Activated T-cell treated with anti-CD3 and anti-CD28 coated beads for 4 hours (primary cell): ENCODE results near the gene SYNGR1.
"Not testable (repeated sequence)": the region's sequence is repeated elsewhere in the genome, so short reads cannot be mapped to it uniquely, and the experiment has no call there.

Experiments used
- DNase-seq: peaks from one replicate; pipeline ENCODE4 v3.0.0-alpha.2; 2020

The SYNGR1 gene

DNA sequence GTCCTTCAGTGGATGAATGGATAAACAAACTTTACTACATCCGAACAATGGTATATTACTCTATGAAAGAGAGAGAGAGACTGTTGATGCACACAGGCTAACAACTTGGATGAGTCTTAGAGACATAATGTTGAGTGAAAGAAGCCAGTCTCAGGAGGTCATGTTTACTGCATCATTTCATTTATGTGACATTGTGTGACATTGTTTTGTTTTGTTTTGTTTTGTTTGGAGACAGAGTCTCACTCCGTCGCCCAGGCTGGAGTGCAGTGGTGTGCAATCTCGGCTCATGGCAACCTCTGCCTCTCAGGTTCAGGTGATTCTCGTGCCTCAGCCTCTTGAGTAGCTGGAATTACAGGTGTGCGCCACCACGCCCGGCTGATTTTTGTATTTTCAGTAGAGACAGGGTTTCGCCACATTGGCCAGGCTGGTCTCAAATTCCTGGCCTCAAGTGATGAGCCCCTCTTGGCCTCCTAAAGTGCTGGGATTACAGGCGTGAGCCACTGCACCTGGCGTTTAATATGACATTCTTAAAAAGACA, 62.1 kb downstream of the SYNGR1 start:
- DNase-seq, result not testable (repeated sequence)

GRCh38 chr22:39413204-39413603, 63.4 kb downstream of the SYNGR1 start:
- not testable (repeated sequence) for DNase-seq

DNA sequence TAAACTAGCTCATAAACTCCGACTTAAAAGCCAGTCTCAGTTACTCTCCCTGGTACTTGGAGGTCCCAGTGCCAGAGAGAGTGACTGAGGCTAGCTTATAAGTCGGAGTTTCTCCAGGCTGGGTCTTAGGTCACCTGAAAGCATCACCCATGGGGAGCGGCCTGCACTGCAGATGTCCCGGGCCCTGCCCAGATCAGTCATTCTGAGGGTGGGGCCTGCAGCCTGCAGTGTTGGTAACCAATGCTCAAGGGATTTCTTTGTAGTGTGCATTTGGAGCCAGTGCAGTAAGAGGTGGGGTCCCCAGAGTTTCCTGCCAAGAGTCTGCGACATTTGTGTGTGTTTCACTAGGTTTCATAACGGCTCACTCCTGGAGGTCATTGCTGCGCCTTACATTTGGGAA, 64.6 kb downstream of the SYNGR1 start:
- DNase-seq, result no peak

GRCh38 chr22:39414886-39415285, 65.1 kb downstream of the SYNGR1 start:
- DNase-seq, result no peak

DNA sequence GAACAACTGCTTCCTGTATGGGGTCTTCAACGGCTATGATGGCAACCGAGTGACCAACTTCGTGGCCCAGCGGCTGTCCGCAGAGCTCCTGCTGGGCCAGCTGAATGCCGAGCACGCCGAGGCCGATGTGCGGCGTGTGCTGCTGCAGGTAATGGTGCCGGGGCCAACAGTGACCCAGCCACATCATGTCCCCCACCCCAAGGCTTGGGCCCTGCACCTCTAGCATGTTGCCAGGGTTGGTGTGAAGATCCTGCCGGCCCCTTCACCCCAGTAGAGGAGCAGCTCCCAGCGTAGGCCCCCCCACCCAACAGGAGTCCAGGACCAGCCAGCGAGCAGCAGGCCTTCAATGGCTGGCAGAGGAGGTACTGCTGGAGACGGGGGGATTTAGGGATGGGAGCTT, 65.7 kb downstream of the SYNGR1 start:
- DNase-seq, result no peak

DNA sequence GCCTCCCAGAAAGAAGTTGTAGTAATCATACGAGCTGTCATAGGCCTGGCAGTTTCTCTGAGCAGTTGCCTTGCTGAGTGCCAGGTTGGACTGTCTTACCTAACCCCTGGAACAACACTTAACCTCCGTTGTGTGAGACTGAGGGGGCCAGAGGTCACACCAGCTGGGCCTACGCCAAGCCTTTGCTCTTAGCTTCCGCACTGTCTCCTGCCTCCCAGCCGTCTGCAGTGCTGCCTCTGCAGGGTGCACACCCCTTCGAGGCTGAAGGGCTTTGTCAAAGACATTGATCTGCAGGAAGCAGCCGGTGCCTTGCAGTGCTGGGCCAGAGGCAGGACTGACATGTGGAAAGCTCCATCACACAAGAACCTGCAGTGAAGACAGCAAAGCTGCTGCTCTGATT, 66.5 kb downstream of the SYNGR1 start:
- DNase-seq, result no peak

DNA sequence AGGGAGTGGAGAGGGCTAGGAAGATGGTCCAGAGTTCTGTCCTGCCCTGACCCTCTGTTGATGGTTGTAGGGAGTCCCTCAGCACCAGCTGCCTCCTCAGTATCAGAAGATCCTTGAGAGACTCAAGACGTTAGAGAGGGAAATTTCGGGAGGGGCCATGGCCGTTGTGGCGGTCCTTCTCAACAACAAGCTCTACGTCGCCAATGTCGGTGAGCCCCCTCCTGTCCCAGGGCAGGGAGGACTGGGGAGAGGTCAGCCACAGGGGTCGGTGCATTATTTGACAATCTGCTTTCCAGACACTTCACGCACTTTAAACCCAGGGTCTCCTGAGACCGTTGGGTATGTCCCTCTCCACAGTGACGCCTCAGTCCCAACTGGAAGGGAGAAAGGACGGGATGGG, 67.8 kb downstream of the SYNGR1 start:
- DNase-seq, result no peak

GRCh38 chr22:39418696-39419095, 68.9 kb downstream of the SYNGR1 start:
- DNase-seq, result no peak

DNA sequence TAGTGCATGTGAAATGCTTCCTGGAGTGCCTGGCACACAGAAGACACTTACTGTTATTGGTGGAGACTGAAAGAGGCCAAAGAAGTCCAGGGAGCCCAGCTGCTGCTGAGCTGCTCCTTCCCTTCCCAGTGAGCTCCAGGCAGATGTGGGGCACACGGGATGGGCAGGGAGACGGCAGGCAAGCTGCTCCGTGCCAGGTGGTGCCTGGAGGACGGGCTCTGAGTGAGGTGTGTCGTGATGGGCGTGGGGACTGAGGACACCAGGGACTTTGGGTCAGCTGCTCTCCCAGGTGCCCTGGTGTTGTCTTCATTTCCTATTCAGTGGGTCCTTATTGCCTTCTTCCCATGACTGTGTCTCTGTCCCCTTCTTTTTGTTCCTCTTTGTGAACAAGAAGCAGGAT, 69.3 kb downstream of the SYNGR1 start:
- DNase-seq, result no peak

- DNase-seq, result no peak
Measured at GRCh38 chr22:39419911-39420310, 70.1 kb downstream of the SYNGR1 start.

GRCh38 chr22:39421691-39422090, 71.9 kb downstream of the SYNGR1 start:
- no peak for DNase-seq

DNA sequence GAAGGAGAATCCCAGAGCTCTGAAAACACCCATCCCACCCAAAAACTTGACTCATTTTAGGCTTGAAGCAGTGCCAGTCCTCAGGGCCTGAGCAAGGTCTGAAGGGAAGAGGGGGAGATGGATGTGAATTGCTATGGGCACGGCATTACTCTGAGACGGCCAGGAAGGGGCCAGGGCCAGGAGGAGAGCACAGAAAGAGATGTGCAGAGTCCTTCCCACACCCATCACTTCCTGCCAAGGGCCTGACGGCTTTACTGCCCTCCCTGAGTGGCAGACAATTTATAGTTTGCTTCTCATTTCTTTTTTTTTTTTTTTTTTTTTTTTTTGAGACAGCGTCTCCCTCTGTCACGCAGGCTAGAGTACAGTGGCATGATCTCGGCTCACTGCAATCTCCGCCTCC, 72.3 kb downstream of the SYNGR1 start:
- no peak for DNase-seq

- DNase-seq, result no peak
Measured at GRCh38 chr22:39422721-39423120, 72.9 kb downstream of the SYNGR1 start.

GRCh38 chr22:39423976-39424375, 74.2 kb downstream of the SYNGR1 start:
- no peak for DNase-seq

DNA sequence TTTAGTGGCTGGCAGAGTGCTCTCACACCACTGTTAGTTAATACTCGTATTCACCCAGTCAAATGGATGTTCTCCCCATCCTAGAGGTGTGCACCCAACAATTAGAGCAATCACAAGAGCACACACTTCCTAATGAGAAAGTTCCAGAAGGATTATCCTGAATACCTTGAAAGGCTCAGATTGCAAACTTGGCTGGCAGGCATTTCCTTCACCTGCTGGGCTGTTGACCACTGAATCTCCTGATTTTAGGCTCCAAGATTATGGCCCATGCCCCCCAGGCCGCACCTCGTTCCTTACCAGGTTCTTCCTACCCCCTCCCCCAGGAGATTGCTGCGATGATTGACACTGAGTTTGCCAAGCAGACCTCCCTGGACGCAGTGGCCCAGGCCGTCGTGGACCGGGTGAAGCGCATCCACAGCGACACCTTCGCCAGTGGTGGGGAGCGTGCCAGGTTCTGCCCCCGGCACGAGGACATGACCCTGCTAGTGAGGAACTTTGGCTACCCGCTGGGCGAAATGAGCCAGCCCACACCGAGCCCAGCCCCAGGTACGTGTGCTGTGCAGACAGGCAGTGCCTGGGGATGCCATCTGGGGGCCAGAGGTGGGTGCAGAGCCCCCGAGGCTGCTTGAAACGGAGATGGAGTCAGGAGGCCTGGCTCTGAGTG, 76.7 kb downstream of the SYNGR1 start:
- no peak for DNase-seq

- no peak for DNase-seq
Measured at GRCh38 chr22:39427751-39428596, 78.2 kb downstream of the SYNGR1 start.

DNA sequence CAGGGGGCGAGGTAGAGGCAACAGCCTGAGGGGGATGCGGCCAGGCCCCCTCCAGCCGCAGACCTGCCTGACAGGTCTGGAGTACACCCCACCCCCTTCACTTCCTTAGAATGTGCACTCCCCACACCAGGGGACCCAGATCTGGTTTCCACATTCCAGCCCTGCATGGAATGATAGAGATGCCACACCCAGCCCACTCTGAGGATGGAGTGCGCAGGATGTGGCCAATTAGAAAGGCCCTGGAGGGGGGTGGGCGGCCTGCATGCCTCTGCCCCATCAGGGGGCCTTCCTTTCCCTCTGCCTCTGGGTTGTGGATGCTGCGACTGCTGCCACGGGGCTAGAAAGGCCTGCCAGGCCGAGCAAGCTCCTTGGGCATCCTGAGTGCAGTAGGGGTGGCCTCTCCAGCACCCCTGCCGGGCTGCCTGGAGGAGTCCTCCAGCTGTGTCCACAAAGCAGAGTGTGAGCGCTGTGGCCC, 78.8 kb downstream of the SYNGR1 start:
- DNase-seq, result no peak

GRCh38 chr22:39429186-39429585, 79.4 kb downstream of the SYNGR1 start:
- no peak for DNase-seq

DNA sequence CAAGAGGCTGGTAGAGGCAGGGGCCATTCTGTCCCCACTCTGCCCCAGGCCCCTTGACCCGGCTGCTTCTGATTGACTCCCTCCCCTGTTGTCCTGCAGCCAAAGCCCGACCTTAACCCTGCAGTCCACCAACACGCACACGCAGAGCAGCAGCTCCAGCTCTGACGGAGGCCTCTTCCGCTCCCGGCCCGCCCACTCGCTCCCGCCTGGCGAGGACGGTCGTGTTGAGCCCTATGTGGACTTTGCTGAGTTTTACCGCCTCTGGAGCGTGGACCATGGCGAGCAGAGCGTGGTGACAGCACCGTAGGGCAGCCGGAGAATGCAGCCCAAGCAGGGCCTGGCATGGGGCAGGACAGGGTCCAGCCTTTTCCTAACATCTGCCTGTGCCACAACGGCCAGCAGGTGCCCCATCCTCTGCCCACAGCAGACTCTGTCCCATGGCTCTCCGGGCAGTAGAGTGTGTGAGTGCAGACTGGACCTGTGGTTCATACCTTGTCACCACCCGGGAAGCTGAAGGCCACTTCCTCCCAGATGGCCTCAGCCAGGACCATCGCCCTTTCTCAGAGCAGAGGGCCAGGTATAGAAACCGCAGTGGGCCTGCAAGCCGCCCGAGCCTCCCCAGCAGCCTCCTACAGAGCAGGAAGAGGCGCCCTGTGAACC, 80.3 kb downstream of the SYNGR1 start:
- no peak for DNase-seq

GRCh38 chr22:39430576-39431150, 80.9 kb downstream of the SYNGR1 start:
- DNase-seq, result no peak

- no peak for DNase-seq
Measured at GRCh38 chr22:39431216-39431801, 81.5 kb downstream of the SYNGR1 start.

DNA sequence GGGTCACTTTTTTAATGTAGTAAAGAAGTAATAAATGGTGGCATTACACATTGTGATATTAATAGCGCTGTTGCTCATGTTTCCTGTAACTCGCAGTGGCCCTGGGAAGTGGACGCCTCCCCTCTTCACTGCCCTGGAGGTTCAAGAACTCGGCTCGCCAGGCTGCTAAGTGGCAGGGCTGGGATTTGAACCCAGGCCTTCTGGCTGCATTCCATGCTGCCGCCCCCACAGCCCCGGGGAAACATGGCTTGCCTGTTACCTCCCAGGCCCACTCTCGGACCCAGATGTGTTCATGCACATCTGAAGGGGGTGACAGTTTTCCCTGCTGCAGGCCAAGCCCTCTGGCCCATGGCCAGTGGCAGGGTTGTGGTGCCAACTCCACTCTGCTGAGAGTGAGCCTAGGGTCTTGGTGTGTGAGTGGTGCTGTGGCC, 82.0 kb downstream of the SYNGR1 start:
- no peak for DNase-seq

GRCh38 chr22:39432361-39432811, 82.6 kb downstream of the SYNGR1 start:
- no peak for DNase-seq
